HEK293 (cell line): ENCODE data around the gene EPHA6.

Source experiments
- RBAK ChIP-seq: fragments of 450-650 bp; formaldehyde crosslinking; IDR thresholded peaks from 2 replicates; pipeline ENCODE4 v1.5.1; 2016; ENCODE audit warnings: missing biosample characterization, missing genetic modification characterization
- ZNF26 ChIP-seq: fragments of 450-650 bp; formaldehyde crosslinking; IDR thresholded peaks from 2 replicates; pipeline ENCODE4 v1.5.1; 2016; ENCODE audit warnings: missing biosample characterization, missing genetic modification characterization
- ZNF791 ChIP-seq: fragments of 450-650 bp; formaldehyde crosslinking; IDR thresholded peaks from 2 replicates; pipeline ENCODE4 v1.5.1; 2016; ENCODE audit warnings: missing biosample characterization, missing genetic modification characterization

DNA sequence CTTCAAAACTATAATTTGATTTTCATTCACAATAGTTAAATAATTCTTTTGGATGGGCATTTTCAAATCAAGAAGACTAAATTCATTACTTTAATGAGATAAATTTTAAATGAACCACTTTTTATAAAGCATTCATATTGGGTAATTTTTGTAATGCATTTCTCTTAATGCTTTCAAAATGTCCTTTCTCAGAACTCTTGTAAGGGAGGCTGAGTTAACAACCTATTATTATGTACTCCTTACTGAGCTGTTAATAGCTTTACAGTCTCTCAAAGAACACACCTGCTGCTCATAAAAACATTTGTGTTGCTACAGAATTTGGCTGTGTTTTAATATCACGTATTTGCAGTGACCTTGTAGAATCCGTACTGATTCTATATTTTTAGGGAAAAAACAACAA, 616.2 kb downstream of the EPHA6 start:
- no peak for TF ChIP-seq ZNF791 (tag by site-specific recombination)
- TF ChIP-seq RBAK (tag by site-specific recombination) = no peak
- no peak for TF ChIP-seq ZNF26
